Astrocyte (in vitro differentiated cells and primary cell): ENCODE data around the gene NMT1. TPM values are rescaled to one million over a fixed set of nuclear protein-coding genes. Genes with fewer than 3 reads are reported as not detected.
A peak's percentile ranks its signal among the peaks of the same experiment; 100 is the strongest.

ENCODE experiments used
- DNase-seq: peaks from one replicate; pipeline ENCODE4 v3.0.0-alpha.2; 2010; ENCODE audit warnings: low read depth
- FAIRE-seq: peaks from 2 replicates; lab custom pipeline; 2011; peaks lifted over from hg19 to GRCh38; lab: Jason Lieb, UNC
- H2AFZ ChIP-seq: 2 replicates; pipeline ENCODE4 v1.6.0; 2012; ENCODE audit warnings: low read depth, low read length, inconsistent platforms
- H3K27ac ChIP-seq: 2 replicates; pipeline ENCODE4 v1.5.1; 2011; ENCODE audit warnings: low read depth, low read length, inconsistent platforms
- H3K27me3 ChIP-seq: 2 replicates; pipeline ENCODE4 v1.6.0; 2011; ENCODE audit warnings: low read length, inconsistent platforms; ENCODE audit not compliant: insufficient read depth
- H3K36me3 ChIP-seq: 2 replicates; pipeline ENCODE4 v1.5.1; 2011; ENCODE audit warnings: low read length, inconsistent platforms; ENCODE audit not compliant: insufficient read depth
- H3K4me1 ChIP-seq: 2 replicates; pipeline ENCODE4 v1.5.1; 2011; ENCODE audit warnings: low read length, inconsistent platforms; ENCODE audit not compliant: insufficient read depth
- H3K4me2 ChIP-seq: 2 replicates; pipeline ENCODE4 v1.6.0; 2012; ENCODE audit warnings: low read length, inconsistent platforms
- H3K4me3 ChIP-seq: 2 replicates; pipeline ENCODE4 v1.5.1; 2011; ENCODE audit warnings: low read depth, mild to moderate bottlenecking, low read length, inconsistent platforms; ENCODE audit not compliant: insufficient read depth
- H3K79me2 ChIP-seq: 2 replicates; pipeline ENCODE4 v1.6.0; 2012; ENCODE audit warnings: mild to moderate bottlenecking, low read length, inconsistent platforms; ENCODE audit not compliant: insufficient read depth
- H3K9ac ChIP-seq: 2 replicates; pipeline ENCODE4 v1.6.0; 2012; ENCODE audit warnings: mild to moderate bottlenecking, low read length, inconsistent platforms
- H3K9me3 ChIP-seq: 2 replicates; pipeline ENCODE4 v1.5.1; 2012; ENCODE audit warnings: low read depth, mild to moderate bottlenecking, low read length, inconsistent platforms; ENCODE audit not compliant: insufficient read depth
- H4K20me1 ChIP-seq: 2 replicates; pipeline ENCODE4 v1.6.0; 2012; ENCODE audit warnings: low read length, inconsistent platforms; ENCODE audit not compliant: insufficient read depth
- H3K27ac Mint-ChIP-seq: one replicate; pipeline ENCODE4 v1.8.0; 2021; ENCODE audit warnings: mild to moderate bottlenecking, mixed read lengths; ENCODE audit not compliant: unreplicated experiment
- H3K27me3 Mint-ChIP-seq: one replicate; pipeline ENCODE4 v1.8.0; 2021; ENCODE audit warnings: low read depth, mixed read lengths; ENCODE audit not compliant: unreplicated experiment
- H3K36me3 Mint-ChIP-seq: one replicate; pipeline ENCODE4 v1.8.0; 2021; ENCODE audit warnings: low read depth, mixed read lengths; ENCODE audit not compliant: unreplicated experiment
- H3K4me1 Mint-ChIP-seq: one replicate; pipeline ENCODE4 v1.8.0; 2021; ENCODE audit warnings: low read depth, mixed read lengths; ENCODE audit not compliant: unreplicated experiment
- H3K4me3 Mint-ChIP-seq: one replicate; pipeline ENCODE4 v1.8.0; 2021; ENCODE audit warnings: mild to moderate bottlenecking, moderate library complexity, mixed read lengths; ENCODE audit not compliant: unreplicated experiment
- H3K9me3 Mint-ChIP-seq: one replicate; pipeline ENCODE4 v1.8.0; 2021; ENCODE audit warnings: mild to moderate bottlenecking, mixed read lengths; ENCODE audit not compliant: unreplicated experiment
- EZH2 ChIP-seq: IDR thresholded peaks from 2 replicates; pipeline ENCODE4 v1.6.1; 2012; ENCODE audit warnings: mild to moderate bottlenecking, low read length, inconsistent platforms; ENCODE audit not compliant: insufficient read depth
- total RNA-seq: library from RNA; stranded (reverse); gene quantifications from 2 replicates; pipeline ENCODE4 v1.2.1, GENCODE V29; 2021
- TF ChIP-seq, protein P1 (sequence below): IDR thresholded peaks from 2 replicates; pipeline ENCODE4 v1.5.1; 2011; ENCODE audit warnings: low read depth, mild to moderate bottlenecking, inconsistent platforms, low read length, moderate library complexity; ENCODE audit not compliant: insufficient read depth

Gene NMT1
- total RNA-seq, 1 donor from 2014 or later = 114 TPM

DNA sequence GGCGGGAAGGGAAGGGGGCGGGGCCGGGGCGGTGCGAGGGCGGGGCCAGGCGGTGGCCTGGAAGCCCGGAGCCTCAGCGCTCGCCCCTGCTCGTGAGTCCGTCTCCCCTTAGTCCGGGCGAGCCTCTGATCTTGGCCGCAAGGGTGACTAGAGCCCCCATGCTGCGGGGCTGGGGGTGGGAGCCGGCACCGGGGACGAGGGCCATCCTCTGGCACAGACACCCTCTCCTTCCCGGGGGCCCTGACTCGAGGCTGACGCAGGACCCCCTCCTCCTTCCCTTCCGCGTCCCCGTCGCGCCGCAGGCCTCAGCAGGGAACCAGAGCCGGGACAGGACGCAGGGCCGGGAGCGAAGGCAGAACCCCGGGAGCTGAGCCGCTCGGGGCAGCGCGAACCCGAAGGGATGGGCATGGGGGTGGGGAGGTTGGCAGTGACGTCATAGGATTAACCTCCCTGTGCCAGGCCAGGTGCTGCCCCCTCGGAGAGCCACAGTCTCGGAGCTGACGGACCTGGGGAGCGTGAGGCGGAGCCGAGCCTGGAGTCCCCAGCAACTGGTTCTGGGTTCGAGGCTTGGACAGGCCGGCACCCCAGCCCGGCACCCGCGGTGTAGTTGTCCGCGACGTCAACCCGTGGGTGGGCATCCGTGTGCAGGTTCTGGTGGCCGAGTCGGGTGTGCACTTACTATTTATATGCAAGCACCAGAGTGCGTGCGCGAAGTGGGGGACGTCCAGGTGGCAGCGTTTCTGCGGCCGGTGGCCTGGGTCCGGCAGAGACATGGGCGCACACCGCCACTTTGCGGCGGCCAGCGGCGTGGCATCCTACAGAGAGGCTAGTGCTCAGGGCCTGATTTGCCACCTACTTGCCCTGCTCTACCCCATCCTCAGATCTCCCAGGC, 71.7 kb downstream of the NMT1 start:
- Mint-ChIP-seq H3K27me3 (no peaks in the 10 kb centered on the region), H3K36me3 (no peaks in the 10 kb centered on the region), H3K27ac (peak overlapping the region; percentile 26), H3K9me3 (no peaks in the 10 kb centered on the region), H3K4me1 (peaks cover 14% of the 10 kb centered on the region), H3K4me3 (peak overlapping the region; percentile 87)
- Histone ChIP-seq H3K27ac (peak overlapping the region; percentile 90), H3K36me3 (no peaks in the 10 kb centered on the region), H3K4me1 (peaks cover 32% of the 10 kb centered on the region), H3K9me3 (no peaks in the 10 kb centered on the region), H2AFZ (peak overlapping the region; percentile 88), H4K20me1 (peaks cover 12% of the 10 kb centered on the region), H3K9ac (peak overlapping the region; percentile 90), H3K79me2 (peaks cover 38% of the 10 kb centered on the region), H3K4me2 (peak overlapping the region; percentile 98), H3K4me3 (peak overlapping the region; percentile 73), H3K27me3 (no peaks in the 10 kb centered on the region)
- FAIRE-seq = no peak
- peak; percentile 52 for DNase-seq
- TF ChIP-seq, protein P1, sequence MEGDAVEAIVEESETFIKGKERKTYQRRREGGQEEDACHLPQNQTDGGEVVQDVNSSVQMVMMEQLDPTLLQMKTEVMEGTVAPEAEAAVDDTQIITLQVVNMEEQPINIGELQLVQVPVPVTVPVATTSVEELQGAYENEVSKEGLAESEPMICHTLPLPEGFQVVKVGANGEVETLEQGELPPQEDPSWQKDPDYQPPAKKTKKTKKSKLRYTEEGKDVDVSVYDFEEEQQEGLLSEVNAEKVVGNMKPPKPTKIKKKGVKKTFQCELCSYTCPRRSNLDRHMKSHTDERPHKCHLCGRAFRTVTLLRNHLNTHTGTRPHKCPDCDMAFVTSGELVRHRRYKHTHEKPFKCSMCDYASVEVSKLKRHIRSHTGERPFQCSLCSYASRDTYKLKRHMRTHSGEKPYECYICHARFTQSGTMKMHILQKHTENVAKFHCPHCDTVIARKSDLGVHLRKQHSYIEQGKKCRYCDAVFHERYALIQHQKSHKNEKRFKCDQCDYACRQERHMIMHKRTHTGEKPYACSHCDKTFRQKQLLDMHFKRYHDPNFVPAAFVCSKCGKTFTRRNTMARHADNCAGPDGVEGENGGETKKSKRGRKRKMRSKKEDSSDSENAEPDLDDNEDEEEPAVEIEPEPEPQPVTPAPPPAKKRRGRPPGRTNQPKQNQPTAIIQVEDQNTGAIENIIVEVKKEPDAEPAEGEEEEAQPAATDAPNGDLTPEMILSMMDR = peak; percentile 54
- no peak for TF ChIP-seq EZH2

DNA sequence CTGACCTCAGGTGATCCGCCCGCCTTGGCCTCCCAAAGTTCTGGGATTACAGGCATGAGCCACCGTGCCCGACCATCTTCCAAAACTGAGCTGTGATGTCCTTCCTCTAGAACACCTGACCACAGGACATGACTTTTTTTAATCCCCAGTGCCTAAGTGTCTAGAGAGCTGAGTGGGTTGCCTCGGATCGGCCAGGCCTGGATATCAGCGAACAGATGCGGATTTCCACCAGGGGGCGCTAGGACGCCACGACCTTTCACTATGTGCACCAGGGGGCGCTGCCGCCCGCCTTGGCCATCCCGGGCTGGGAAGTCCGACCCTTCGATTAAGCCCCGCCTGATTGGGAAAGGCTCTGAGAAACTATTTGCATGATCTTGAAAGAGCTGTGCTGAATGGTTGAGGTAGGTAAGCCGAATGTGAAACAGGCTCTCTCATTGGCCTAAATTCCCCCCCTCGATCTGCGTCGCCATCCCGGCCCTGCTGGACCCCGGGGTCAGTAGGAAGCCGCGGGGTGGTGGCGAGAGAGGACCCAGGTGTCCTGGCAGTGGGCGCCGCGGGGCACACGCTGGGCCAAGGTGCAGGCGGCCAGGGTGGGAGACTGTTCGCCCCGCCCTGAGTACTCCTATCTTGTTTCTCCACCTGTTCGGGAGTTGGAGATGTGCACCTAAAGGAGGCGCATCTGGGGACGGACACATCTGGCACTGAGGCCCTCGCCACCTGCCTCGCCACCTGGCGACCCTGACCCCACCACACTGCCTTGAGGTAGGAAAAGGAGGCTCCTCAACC, 74.3 kb downstream of the NMT1 start, which contains the start of gene ACBD4:
TSS of gene ACBD4 (plus strand) at position 496 of the 786 bp plus-strand sequence. CDS start 458 bp downstream, outside the sequence.
- Histone ChIP-seq H3K27ac (peak within 1 kb of the TSS; percentile 7), H3K27me3 (no peaks in the 10 kb centered on the region), H3K4me3 (peak within 1 kb of the TSS; percentile 60), H4K20me1 (peaks cover 12% of the 10 kb centered on the region), H3K4me2 (peak within 1 kb of the TSS; percentile 86), H3K9ac (peak within 1 kb of the TSS; percentile 63), H2AFZ (peak within 1 kb of the TSS; percentile 68), H3K4me1 (peaks cover 16% of the 10 kb centered on the region), H3K36me3 (no peaks in the 10 kb centered on the region), H3K9me3 (no peaks in the 10 kb centered on the region), H3K79me2 (peaks cover 18% of the 10 kb centered on the region)
- peak; percentile 71 for FAIRE-seq
- no peak for TF ChIP-seq EZH2
- TF ChIP-seq, protein P1 = peak; percentile 100
- Mint-ChIP-seq H3K36me3 (peaks cover 2% of the 10 kb centered on the region), H3K4me1 (peaks cover 4% of the 10 kb centered on the region), H3K9me3 (no peaks in the 10 kb centered on the region), H3K27me3 (no peaks in the 10 kb centered on the region), H3K4me3 (peak within 1 kb of the TSS; percentile 81), H3K27ac (peak within 1 kb of the TSS; percentile 41)
- DNase-seq = peak; percentile 87
